Cardiac fibroblast (primary cell): Measurements from ENCODE around the gene STXBP5L.
"Not testable (repeated sequence)": the region's sequence is repeated elsewhere in the genome, so short reads cannot be mapped to it uniquely, and the experiment has no call there.

Experiments
- DNase-seq, 2 donors: peaks; one replicate each; pipeline versions ENCODE4 v3.0.0 to v3.0.0-alpha.2; 2010; ENCODE audit warnings: low read depth in 2 of 2
- H3K4me3 ChIP-seq, 2 donors: replicated peaks in 1 of 2; 1 replicate in 1 of 2; 2 replicates in 1 of 2; pipeline ENCODE4 v1.5.1; 2011; ENCODE audit warnings: low read depth in 2 of 2, low read length in 2 of 2, mild to moderate bottlenecking in 2 of 2, moderate library complexity in 1 of 2
- TF ChIP-seq, protein P1 (sequence below): IDR thresholded peaks from one replicate; pipeline ENCODE4 v1.5.1; 2011; ENCODE audit warnings: low read depth, mild to moderate bottlenecking, low read length, inconsistent platforms

Gene STXBP5L

DNA sequence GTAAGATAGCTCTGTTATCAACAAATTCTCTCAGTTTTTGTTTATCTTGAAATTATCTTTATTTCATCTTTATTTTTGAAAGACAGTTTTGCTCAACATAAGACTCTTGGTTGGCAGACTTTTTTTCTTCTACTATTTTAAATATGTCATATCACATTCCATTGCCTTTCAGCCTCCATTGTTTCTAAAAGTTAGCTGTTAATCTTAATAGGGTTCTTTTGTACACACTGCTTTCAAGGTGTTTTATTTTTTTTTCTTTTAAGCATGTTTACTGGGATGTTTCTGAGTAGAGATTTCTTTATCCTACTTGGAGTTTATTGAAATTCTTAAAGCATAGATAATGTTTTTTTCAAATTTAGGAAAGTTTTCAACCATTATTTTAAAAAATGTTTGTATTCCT is 294.6 kb downstream of the STXBP5L start:
- H3K4me3 ChIP-seq, result no peak overlapping the region
- DNase-seq, result no peak
- TF ChIP-seq, protein P1, sequence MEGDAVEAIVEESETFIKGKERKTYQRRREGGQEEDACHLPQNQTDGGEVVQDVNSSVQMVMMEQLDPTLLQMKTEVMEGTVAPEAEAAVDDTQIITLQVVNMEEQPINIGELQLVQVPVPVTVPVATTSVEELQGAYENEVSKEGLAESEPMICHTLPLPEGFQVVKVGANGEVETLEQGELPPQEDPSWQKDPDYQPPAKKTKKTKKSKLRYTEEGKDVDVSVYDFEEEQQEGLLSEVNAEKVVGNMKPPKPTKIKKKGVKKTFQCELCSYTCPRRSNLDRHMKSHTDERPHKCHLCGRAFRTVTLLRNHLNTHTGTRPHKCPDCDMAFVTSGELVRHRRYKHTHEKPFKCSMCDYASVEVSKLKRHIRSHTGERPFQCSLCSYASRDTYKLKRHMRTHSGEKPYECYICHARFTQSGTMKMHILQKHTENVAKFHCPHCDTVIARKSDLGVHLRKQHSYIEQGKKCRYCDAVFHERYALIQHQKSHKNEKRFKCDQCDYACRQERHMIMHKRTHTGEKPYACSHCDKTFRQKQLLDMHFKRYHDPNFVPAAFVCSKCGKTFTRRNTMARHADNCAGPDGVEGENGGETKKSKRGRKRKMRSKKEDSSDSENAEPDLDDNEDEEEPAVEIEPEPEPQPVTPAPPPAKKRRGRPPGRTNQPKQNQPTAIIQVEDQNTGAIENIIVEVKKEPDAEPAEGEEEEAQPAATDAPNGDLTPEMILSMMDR, result no peak

GRCh38 chr3:121223116-121223515 is 315.1 kb downstream of the STXBP5L start:
- no peak overlapping the region for H3K4me3 ChIP-seq
- DNase-seq, result no peak
- TF ChIP-seq, protein P1, result no peak

DNA sequence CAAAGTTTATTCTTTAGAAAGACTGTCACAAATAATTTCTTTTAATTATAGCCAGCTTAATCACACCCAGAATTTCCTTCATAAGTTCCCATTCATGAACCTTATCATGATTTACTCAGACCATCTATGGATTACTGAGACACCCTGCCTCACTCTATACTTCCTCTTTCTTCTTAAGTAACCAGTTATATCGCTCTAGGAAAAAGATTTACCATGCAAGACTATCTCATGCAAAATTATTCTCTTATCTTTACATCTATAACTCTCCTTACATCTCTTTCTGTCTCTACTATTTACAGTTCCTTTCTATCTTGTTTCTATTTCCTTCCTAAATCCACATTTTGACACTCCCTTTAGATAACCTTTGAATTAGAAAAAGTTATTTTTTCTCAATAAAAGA is 321.0 kb downstream of the STXBP5L start:
- TF ChIP-seq, protein P1, result no peak
- no peak overlapping the region for H3K4me3 ChIP-seq
- no peak for DNase-seq

GRCh38 chr3:121230194-121230593 is 322.2 kb downstream of the STXBP5L start:
- not testable (repeated sequence) for H3K4me3 ChIP-seq, DNase-seq

- TF ChIP-seq, protein P1, result no peak
- no peak overlapping the region for H3K4me3 ChIP-seq
- DNase-seq, result no peak
Observed at GRCh38 chr3:121231872-121232271, 323.9 kb downstream of the STXBP5L start.

- TF ChIP-seq, protein P1, result no peak
- DNase-seq, result no peak
- no peak overlapping the region for H3K4me3 ChIP-seq
Observed at GRCh38 chr3:121232309-121233225, 324.6 kb downstream of the STXBP5L start.

DNA sequence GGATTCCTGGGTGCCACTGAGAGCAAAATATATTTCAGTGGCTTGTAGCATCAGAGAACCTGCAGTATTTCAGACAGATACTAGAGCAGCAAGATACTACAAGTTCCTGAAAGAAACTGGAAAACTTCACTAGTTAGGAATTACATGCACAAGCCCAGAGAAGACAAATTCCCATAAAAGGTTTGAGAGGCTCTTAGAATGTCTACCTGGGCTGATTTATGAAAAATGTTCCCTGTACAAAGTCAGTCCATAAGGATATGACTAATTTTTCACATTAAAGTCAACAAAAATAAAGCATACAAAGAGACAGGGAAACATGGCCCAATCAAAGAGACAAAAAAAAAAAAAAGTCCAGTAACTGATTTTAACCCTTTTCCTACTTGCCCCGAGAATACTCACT is 335.2 kb downstream of the STXBP5L start:
- TF ChIP-seq, protein P1, result no peak
- no peak for DNase-seq
- no peak overlapping the region for H3K4me3 ChIP-seq
